GM12872 (cell line): ENCODE results near the gene C1R.

Source experiments
- CTCF ChIP-seq: IDR thresholded peaks from 3 replicates; pipeline ENCODE4 v1.5.1; 2011; ENCODE audit warnings: low read depth, mild to moderate bottlenecking, low read length, moderate library complexity; ENCODE audit not compliant: insufficient read depth

The C1R gene

GRCh38 chr12:7125632-7126227 is 33.5 kb upstream of the C1R start:
- TF ChIP-seq CTCF = no peak

DNA sequence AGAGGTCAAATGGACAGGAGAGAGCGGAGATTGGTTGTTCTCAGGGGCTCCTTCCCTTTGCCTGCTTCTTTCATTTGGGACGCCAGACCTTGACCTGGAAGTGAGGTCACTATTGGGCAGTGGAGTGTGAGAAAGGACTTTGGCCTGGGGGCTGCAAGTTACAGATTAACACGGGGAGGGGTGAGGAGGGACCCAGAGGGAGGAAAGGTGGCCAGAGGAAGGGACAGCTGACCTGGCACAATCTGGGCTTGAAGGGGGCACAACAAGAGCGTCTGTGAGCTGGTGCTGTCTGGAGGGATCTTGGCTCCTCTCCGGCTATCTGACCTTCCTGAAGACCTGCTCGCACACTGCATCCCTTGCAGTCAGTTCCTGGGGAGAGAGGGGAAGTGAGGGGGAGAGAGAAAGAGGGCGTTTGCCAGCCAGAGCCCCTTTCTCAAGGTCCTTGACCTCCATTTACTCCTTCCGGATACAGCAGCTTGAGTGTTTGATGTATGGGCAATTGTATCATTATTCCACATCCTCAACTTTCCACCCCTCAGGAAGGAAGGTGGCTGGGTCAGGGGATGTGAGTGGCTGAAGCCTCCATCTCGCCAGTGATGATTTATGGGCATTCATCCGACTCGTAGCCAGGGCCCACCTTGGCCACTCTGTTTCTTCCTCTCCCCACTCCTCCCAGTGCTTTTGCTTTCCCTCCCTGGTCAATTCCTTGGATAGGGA is 31.7 kb upstream of the C1R start:
- TF ChIP-seq CTCF = no peak

DNA sequence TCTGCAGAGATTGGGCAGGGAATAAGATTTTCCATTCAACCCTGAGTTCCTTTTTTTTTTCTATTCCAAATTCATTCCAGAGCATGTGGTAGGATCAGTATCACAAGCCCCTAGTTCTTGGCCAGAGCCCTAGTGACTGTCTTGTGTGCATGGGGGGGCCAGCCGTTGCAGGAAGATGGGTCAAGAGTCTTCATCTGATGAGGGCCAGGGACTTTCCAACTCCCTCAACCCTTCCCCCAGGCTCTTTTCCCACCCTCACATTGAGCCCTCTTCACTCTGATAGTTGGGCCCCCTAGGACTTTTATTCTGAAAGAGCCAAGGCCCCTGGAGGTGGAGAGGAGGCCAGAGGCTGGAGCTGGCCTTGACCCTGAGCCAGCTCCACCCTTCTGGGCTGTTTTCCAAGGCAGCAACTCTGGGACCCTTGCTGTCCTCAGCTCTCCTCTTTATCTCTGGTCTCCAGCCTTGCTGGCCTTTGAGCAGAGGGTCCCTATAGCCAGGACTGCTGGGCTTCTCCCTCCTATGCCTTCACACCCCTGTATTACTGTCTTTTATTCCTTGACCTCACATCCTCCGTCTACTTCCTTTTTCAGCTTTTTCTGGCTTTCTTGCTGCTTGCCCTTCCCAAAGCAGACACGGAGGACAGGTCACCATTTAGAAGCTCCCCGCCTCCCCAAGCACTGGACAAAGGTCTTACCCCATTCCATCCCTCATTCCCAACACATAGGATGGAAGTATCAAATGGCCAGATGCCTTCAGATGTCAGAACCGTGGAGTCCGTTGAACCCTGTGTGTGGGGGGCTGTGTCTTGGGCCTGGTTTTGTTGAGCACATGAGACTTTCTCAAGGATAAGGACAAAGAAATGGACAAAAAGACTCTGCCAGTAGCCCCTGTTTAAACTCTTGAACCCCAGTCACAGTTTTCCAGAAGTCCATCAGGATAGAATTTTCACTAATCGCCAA is 30.8 kb upstream of the C1R start:
- TF ChIP-seq CTCF = no peak

- TF ChIP-seq CTCF = no peak
These were observed 29.1 kb upstream of the C1R start for GRCh38 chr12:7121324-7121723.

DNA sequence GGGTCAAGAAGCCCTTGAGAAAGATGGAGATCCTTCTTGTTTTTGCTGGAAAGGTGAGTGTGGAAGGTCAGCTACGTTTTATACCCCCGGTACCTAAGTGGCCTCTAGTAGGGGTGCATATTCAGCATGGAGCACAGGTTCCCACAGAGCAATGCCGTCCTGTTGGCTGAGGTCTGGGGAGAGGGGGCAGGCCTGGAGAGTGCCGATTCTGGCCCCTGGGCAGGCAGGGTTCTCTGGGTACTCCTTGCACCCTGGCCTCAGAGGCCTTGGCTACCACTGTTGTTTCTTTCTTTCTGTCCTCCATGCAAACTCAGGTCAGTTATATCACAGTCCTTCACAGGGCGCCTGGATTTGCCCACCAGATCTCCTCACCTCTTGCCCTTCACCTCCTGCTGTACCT is 27.9 kb upstream of the C1R start:
- no peak for TF ChIP-seq CTCF

DNA sequence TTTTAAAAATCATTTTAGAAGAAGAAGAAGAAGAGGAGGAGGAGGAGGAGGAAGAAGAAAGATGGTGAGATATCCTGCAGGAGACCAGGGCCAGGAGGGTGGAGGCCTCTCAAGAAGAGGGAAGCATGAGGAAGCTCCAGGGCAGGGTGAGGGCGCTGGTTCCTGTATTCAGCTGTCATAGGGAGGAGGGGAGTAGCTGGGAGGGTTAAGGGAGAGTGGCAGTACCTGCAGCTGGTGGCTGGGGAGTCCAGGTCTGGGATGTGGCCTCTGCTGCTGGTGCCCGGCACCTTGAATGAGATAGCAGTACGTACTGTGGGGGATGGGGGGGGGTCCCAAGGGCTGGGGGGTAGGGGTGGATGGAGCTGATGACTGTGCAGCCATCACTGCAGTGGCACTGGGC is 26.6 kb upstream of the C1R start:
- TF ChIP-seq CTCF = no peak

- no peak for TF ChIP-seq CTCF
These were observed 25.4 kb upstream of the C1R start for GRCh38 chr12:7117670-7118069.
